Measurements from ENCODE around the gene ODF2L.

GRCh38 chr1:86429835-86430234, 33.7 kb upstream of the ODF2L start:
- no peak for TF ChIP-seq EZH2 (IDR thresholded peaks at IDR 0.05; ENCODE audit: low read length, missing control alignments)
- TF ChIP-seq CTCF (conservative IDR thresholded peaks at IDR 0.05 in 1 of 2, IDR thresholded peaks at IDR 0.05 in 1 of 2; ENCODE audit: low read depth in 1 of 2, low read length in 2 of 2): no peak

Measured in fibroblast of lung (primary cell).